22Rv1 (cell line): Measurements from ENCODE around the gene LAMA2.

ENCODE experiments used
- H3K27ac ChIP-seq: fragments of 450-650 bp; 2 replicates; pipeline ENCODE4 v1.5.1; 2017
- CTCF ChIP-seq: fragments of 450-650 bp; IDR thresholded peaks from 2 replicates; pipeline ENCODE4 v1.5.1; 2017; ENCODE audit warnings: mild to moderate bottlenecking
- ZFX ChIP-seq: fragments of 450-650 bp; IDR thresholded peaks from 2 replicates; pipeline ENCODE4 v1.6.1; 2017; ENCODE audit warnings: antibody characterized with exemption, borderline replicate concordance

Gene LAMA2

GRCh38 chr6:129393654-129394053, 510.7 kb downstream of the LAMA2 start:
- TF ChIP-seq ZFX (no peak), CTCF (no peak)
- H3K27ac ChIP-seq: no peak overlapping the region

DNA sequence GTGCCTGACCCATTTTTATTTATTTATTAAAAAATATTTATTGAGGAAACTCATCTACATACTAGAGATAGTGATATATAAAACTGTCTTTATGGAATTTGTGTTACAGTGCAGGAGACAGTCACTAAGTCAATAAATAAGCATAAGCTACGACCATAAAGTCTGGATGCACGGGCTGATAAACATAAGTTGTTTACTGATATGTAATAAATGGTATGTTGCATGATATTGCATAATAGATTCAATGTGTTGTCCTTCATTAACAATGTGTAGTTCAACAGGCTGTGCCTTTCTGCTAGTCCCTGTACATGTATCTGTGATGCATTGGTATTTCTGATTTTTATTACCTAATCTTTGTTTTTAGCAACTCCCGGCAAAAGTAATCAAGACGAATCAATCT, 515.8 kb downstream of the LAMA2 start:
- TF ChIP-seq CTCF (no peak), ZFX (no peak)
- no peak overlapping the region for H3K27ac ChIP-seq

DNA sequence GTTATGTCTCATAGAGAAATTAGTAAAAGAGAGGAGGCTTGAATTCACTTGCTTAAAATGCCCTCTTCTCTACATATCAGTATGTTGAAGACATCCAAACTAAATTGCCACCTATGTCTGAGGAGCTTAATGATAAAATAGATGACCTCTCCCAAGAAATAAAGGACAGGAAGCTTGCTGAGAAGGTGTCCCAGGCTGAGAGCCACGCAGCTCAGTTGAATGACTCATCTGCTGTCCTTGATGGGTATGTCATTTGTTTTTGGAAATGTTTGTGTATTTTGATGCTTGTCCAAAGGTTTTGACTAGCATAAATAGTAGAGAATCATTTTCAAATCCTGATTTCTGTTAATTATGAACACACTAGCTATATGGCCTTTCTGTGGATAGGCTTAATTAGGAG, 519.3 kb downstream of the LAMA2 start:
- H3K27ac ChIP-seq: no peak overlapping the region
- TF ChIP-seq ZFX (no peak), CTCF (no peak)

GRCh38 chr6:129411092-129411491, 528.2 kb downstream of the LAMA2 start:
- no peak overlapping the region for H3K27ac ChIP-seq
- TF ChIP-seq ZFX (no peak), CTCF (no peak)

- TF ChIP-seq ZFX: no peak
- TF ChIP-seq CTCF: no peak
- H3K27ac ChIP-seq: no peak overlapping the region
These were observed 533.5 kb downstream of the LAMA2 start for GRCh38 chr6:129416337-129416990.

DNA sequence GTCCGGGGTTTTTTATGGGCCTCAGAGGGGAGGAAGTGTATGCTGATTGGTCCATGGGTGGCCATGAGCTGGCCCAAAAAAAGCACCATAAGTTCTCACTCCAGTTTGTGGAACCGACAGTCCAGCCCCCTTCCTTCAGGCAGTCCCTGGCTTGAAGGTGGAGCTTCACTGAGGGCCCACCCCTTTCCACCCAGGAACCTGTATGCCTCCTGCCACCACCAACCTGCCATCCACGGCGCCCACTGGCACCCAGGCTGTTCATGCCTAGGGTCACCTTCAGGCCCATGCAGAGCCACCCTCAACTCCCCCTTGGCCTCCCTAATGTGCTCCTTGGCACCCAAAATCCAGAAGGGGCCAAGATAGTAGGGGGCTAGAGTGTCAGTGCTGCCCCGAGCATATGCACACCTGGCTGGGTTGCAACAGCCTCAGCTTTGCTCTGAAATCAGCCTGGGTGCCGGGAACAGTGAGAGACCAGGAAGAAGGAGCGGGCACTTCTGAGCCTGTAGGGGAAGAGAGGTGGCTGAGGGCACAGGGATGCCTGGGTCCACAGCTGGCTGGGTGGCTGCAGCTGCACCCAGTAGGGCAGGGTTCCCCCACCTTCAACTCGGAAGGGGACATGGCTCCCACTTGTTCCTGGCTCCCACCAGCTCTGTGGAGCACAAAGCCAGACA, 534.6 kb downstream of the LAMA2 start:
- no peak overlapping the region for H3K27ac ChIP-seq
- TF ChIP-seq ZFX: no peak
- no peak for TF ChIP-seq CTCF

- TF ChIP-seq ZFX (no peak), CTCF (no peak)
- no peak overlapping the region for H3K27ac ChIP-seq
These were observed 536.4 kb downstream of the LAMA2 start for GRCh38 chr6:129419324-129419723.
